Fibroblast of lung (primary cell): ENCODE data around the gene PIGK. TPM values are rescaled to one million over a fixed set of nuclear protein-coding genes. Genes with fewer than 3 reads are reported as not detected.

Source experiments
- DNase-seq, 2 donors: peaks; one replicate each; pipeline versions ENCODE4 v3.0.0 to v3.0.0-alpha.2; 2010; ENCODE audit warnings: low read depth in 2 of 2
- H2AFZ ChIP-seq: 2 replicates; pipeline ENCODE4 v1.5.1; 2012; ENCODE audit warnings: low read length, control low read depth, inconsistent platforms
- H3K27ac ChIP-seq: 2 replicates; pipeline ENCODE4 v1.5.1; 2011; ENCODE audit warnings: low read length, control low read depth; ENCODE audit not compliant: insufficient read depth
- H3K27me3 ChIP-seq: 2 replicates; pipeline ENCODE4 v1.5.1; 2011; ENCODE audit warnings: mild to moderate bottlenecking, low read length; ENCODE audit not compliant: control insufficient read depth, insufficient read depth
- H3K36me3 ChIP-seq: 2 replicates; pipeline ENCODE4 v1.5.1; 2011; ENCODE audit warnings: low read length; ENCODE audit not compliant: control insufficient read depth, insufficient read depth
- H3K4me1 ChIP-seq: 2 replicates; pipeline ENCODE4 v1.5.1; 2011; ENCODE audit warnings: low read length; ENCODE audit not compliant: control insufficient read depth, insufficient read depth; ENCODE audit errors: extremely low read depth
- H3K4me2 ChIP-seq: 2 replicates; pipeline ENCODE4 v1.5.1; 2011; ENCODE audit warnings: low read length, control low read depth; ENCODE audit not compliant: insufficient read depth; ENCODE audit errors: extremely low read depth
- H3K4me3 ChIP-seq, 4 experiments: fragments of 200-600 bp in 1 of 4; sonication (generic) in 1 of 4; replicated peaks in 1 of 4; 2 replicates each; pipeline ENCODE4 v1.5.1; 2011 to 2016; ENCODE audit warnings: low read length in 4 of 4, low read depth in 3 of 4, mild to moderate bottlenecking in 3 of 4, control low read depth in 2 of 4, inconsistent platforms in 1 of 4, mixed read lengths in 1 of 4; ENCODE audit not compliant: insufficient read depth in 1 of 4; ENCODE audit errors: control extremely low read depth in 1 of 4
- H3K79me2 ChIP-seq: 2 replicates; pipeline ENCODE4 v1.5.1; 2012; ENCODE audit warnings: mild to moderate bottlenecking, low read length, inconsistent platforms; ENCODE audit not compliant: control insufficient read depth, insufficient read depth
- H3K9ac ChIP-seq: 2 replicates; pipeline ENCODE4 v1.5.1; 2011; ENCODE audit warnings: mild to moderate bottlenecking, low read length, control low read depth; ENCODE audit not compliant: insufficient read depth
- H3K9me3 ChIP-seq: 2 replicates; pipeline ENCODE4 v1.5.1; 2012; ENCODE audit warnings: low read depth, low read length; ENCODE audit not compliant: control insufficient read depth, insufficient read depth
- H4K20me1 ChIP-seq: 2 replicates; pipeline ENCODE4 v1.5.1; 2011; ENCODE audit warnings: low read length; ENCODE audit not compliant: control insufficient read depth, insufficient read depth; ENCODE audit errors: extremely low read depth
- CTCF ChIP-seq, 2 donors: IDR thresholded peaks in 1 of 2; conservative IDR thresholded peaks in 1 of 2; 1 replicate in 1 of 2; 2 replicates in 1 of 2; pipeline ENCODE4 v1.5.1; 2011 to 2012; ENCODE audit warnings: low read length in 2 of 2, control low read depth in 1 of 2, inconsistent platforms in 1 of 2, low read depth in 1 of 2, mild to moderate bottlenecking in 1 of 2
- EZH2 ChIP-seq: IDR thresholded peaks from 2 replicates; pipeline ENCODE4 v1.5.1; 2012; ENCODE audit warnings: low read length, control low read depth, mild to moderate bottlenecking; ENCODE audit errors: missing control alignments
- polyA plus RNA-seq, 2 donors: library from polyadenylated mRNA; depleted of rRNA in 1 of 2; stranded (reverse) in 1 of 2; unstranded in 1 of 2; fragments of >200 nt; gene quantifications; 2 replicates each; pipeline ENCODE4 v1.2.1, GENCODE V29; 2011 to 2012; ENCODE audit warnings: missing spikeins in 1 of 2
- total RNA-seq: library from RNA; depleted of rRNA; stranded (reverse); fragments of >200 nt; gene quantifications from 2 replicates; pipeline ENCODE4 v1.2.1, GENCODE V29; 2014

PIGK gene
- total and polyA plus RNA-seq, 2 donors (not counting 1 experiment from before 2014, with no cell fraction given): 55.7 to 58.7 TPM

DNA sequence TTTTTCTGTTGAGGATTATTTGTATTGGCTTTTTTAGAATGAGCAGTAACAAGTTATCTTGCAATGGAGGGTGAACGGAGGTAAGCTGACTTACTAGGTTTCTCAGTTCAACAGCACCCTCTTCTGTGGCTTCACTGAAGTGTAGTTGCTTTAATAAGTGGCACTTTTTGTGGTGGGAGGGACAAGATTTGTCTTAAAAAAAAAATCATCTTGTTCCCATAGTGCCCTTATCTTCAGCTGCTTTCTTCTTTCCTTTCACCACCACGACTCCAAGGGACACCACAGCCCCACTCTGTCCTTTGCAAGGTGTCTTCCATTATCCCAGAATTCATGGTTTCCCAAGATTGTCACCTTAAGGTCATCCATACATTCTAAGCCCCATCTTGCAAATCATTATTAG is 92.9 kb downstream of the PIGK start:
- H3K4me1 ChIP-seq: no peaks in the 10 kb centered on the region
- H3K9ac ChIP-seq: no peak overlapping the region
- no peak overlapping the region for H3K27ac ChIP-seq
- peak; percentile 67 to 88 for DNase-seq
- no peaks in the 10 kb centered on the region for H3K9me3 ChIP-seq
- TF ChIP-seq CTCF (conservative IDR thresholded peaks at IDR 0.05 in 1 of 2, IDR thresholded peaks at IDR 0.05 in 1 of 2; ENCODE audit: low read depth in 1 of 2, low read length in 2 of 2) (peak; percentile 69 to 73), EZH2 (no peak)
- no peak overlapping the region for H2AFZ ChIP-seq
- no peaks in the 10 kb centered on the region for H3K36me3 ChIP-seq
- H3K4me3 ChIP-seq: no peak overlapping the region
- no peak overlapping the region for H3K4me2 ChIP-seq
- H4K20me1 ChIP-seq: no peaks in the 10 kb centered on the region
- H3K27me3 ChIP-seq: no peaks in the 10 kb centered on the region
- no peaks in the 10 kb centered on the region for H3K79me2 ChIP-seq

DNA sequence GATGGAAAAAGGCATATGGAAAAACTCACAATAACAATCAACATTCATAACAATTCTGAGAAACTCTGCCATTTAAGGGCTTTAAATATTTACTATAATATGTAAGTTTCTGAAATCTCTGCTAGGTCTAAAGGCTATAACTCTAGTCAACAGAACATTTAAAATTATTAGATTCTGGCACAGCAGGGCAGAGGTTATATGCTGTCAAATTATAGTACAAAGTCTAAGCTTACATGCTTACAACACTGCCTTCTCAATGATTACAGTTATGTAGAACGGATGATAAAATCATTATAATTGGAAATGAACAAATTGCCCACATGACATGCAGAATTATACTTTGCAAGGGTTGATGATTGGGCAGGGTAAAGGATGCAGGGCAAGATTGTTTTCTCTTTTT is 97.7 kb downstream of the PIGK start:
- Histone ChIP-seq H3K4me1 (no peaks in the 10 kb centered on the region), H3K4me3 (no peak overlapping the region), H2AFZ (no peak overlapping the region), H3K27ac (no peak overlapping the region), H3K79me2 (no peaks in the 10 kb centered on the region), H3K36me3 (no peaks in the 10 kb centered on the region), H3K4me2 (no peak overlapping the region), H3K9ac (no peak overlapping the region), H3K9me3 (no peaks in the 10 kb centered on the region), H3K27me3 (no peaks in the 10 kb centered on the region), H4K20me1 (no peaks in the 10 kb centered on the region)
- no peak for DNase-seq
- TF ChIP-seq CTCF (conservative IDR thresholded peaks at IDR 0.05 in 1 of 2, IDR thresholded peaks at IDR 0.05 in 1 of 2; ENCODE audit: low read depth in 1 of 2, low read length in 2 of 2): no peak

DNA sequence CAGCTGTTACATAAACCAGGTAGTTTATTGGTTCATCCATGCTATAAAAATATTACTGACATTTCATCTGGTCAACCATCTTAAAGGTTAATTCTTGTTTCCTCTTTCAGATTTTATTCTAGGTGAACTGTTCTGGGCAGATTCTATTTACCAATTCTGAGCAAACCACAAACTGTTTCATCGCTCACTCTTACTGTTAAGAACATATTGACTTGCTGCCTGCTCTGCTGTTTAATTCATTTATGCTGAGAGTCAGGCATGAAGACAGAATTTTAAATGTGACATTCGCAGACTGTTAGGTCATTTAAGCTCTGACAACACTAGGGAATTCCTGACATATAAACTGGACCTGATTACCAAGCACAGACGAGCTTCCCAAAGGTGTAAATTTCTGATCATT is 98.3 kb downstream of the PIGK start:
- H3K27ac ChIP-seq: no peak overlapping the region
- H3K79me2 ChIP-seq: no peaks in the 10 kb centered on the region
- H3K27me3 ChIP-seq: no peaks in the 10 kb centered on the region
- TF ChIP-seq CTCF (conservative IDR thresholded peaks at IDR 0.05 in 1 of 2, IDR thresholded peaks at IDR 0.05 in 1 of 2; ENCODE audit: low read depth in 1 of 2, low read length in 2 of 2) (no peak), EZH2 (no peak)
- no peaks in the 10 kb centered on the region for H4K20me1 ChIP-seq
- no peaks in the 10 kb centered on the region for H3K36me3 ChIP-seq
- H3K4me1 ChIP-seq: no peaks in the 10 kb centered on the region
- no peaks in the 10 kb centered on the region for H3K9me3 ChIP-seq
- no peak overlapping the region for H3K4me3 ChIP-seq
- no peak overlapping the region for H2AFZ ChIP-seq
- no peak overlapping the region for H3K9ac ChIP-seq
- H3K4me2 ChIP-seq: no peak overlapping the region
- DNase-seq: peak in 1 of 2 donors; percentile 55
